Trophoblast cell (in vitro differentiated cells and primary cell): Measurements from ENCODE around the gene CNPY1. TPM values are rescaled to one million over a fixed set of nuclear protein-coding genes. Genes with fewer than 3 reads are reported as not detected.
"Not testable (repeated sequence)": the region's sequence is repeated elsewhere in the genome, so short reads cannot be mapped to it uniquely, and the experiment has no call there.

Experiments
- DNase-seq, 2 donors: peaks; one replicate each; pipeline ENCODE4 v3.0.0-alpha.2; 2016
- H2AFZ ChIP-seq: 2 replicates; pipeline ENCODE4 v1.6.1; 2013; ENCODE audit warnings: low read length, moderate library complexity, mild to moderate bottlenecking; ENCODE audit not compliant: insufficient read depth, poor library complexity
- H2AK5ac ChIP-seq: 2 replicates; pipeline ENCODE4 v1.6.1; 2013; ENCODE audit warnings: mild to moderate bottlenecking, low read length
- H2BK120ac ChIP-seq: 2 replicates; pipeline ENCODE4 v1.6.1; 2013; ENCODE audit warnings: low read length, mild to moderate bottlenecking, moderate library complexity; ENCODE audit not compliant: insufficient read depth, poor library complexity
- H2BK12ac ChIP-seq: 2 replicates; pipeline ENCODE4 v1.6.1; 2013; ENCODE audit warnings: mild to moderate bottlenecking, low read length, moderate library complexity
- H2BK5ac ChIP-seq: 2 replicates; pipeline ENCODE4 v1.6.1; 2013; ENCODE audit warnings: low read length, low read depth, moderate library complexity, mild to moderate bottlenecking; ENCODE audit not compliant: poor library complexity
- H3K14ac ChIP-seq: 2 replicates; pipeline ENCODE4 v1.6.1; 2013; ENCODE audit warnings: mild to moderate bottlenecking, low read length
- H3K18ac ChIP-seq: 2 replicates; pipeline ENCODE4 v1.6.1; 2013; ENCODE audit warnings: mild to moderate bottlenecking, low read length
- H3K23ac ChIP-seq: 2 replicates; pipeline ENCODE4 v1.6.1; 2013; ENCODE audit warnings: low read length
- H3K27ac ChIP-seq: 2 replicates; pipeline ENCODE4 v1.5.1; 2013; ENCODE audit warnings: low read depth, mild to moderate bottlenecking, inconsistent platforms, low read length, moderate library complexity
- H3K27me3 ChIP-seq: 2 replicates; pipeline ENCODE4 v1.6.1; 2013; ENCODE audit warnings: inconsistent platforms, mild to moderate bottlenecking, low read length, moderate library complexity; ENCODE audit not compliant: insufficient read depth
- H3K36me3 ChIP-seq, 2 experiments: 1 replicate in 1 of 2; 2 replicates in 1 of 2; pipeline ENCODE4 v1.6.1; 2013; ENCODE audit warnings: low read length in 2 of 2, mild to moderate bottlenecking in 2 of 2, moderate library complexity in 1 of 2; ENCODE audit not compliant: insufficient read depth in 2 of 2, control insufficient read depth in 1 of 2
- H3K4ac ChIP-seq: 2 replicates; pipeline ENCODE4 v1.6.1; 2013; ENCODE audit warnings: low read depth, mild to moderate bottlenecking, low read length, moderate library complexity
- H3K4me1 ChIP-seq, 2 experiments: 1 replicate in 1 of 2; 2 replicates in 1 of 2; pipeline ENCODE4 v1.6.1; 2013; ENCODE audit warnings: low read length in 2 of 2, mild to moderate bottlenecking in 2 of 2, moderate library complexity in 1 of 2; ENCODE audit not compliant: insufficient read depth in 2 of 2, control insufficient read depth in 1 of 2
- H3K4me2 ChIP-seq: 2 replicates; pipeline ENCODE4 v1.6.1; 2013; ENCODE audit warnings: inconsistent platforms, mild to moderate bottlenecking, low read length, moderate library complexity
- H3K4me3 ChIP-seq: 2 replicates; pipeline ENCODE4 v1.5.1; 2013; ENCODE audit warnings: mild to moderate bottlenecking, low read depth, low read length, inconsistent platforms
- H3K79me1 ChIP-seq: one replicate; pipeline ENCODE4 v1.6.1; 2013; ENCODE audit warnings: low read length
- H3K79me2 ChIP-seq: 2 replicates; pipeline ENCODE4 v1.6.1; 2013; ENCODE audit warnings: low read length, mild to moderate bottlenecking; ENCODE audit not compliant: control insufficient read depth, insufficient read depth, poor library complexity
- H3K9ac ChIP-seq: 2 replicates; pipeline ENCODE4 v1.6.1; 2013; ENCODE audit warnings: mild to moderate bottlenecking, low read length
- H3K9me3 ChIP-seq: 2 replicates; pipeline ENCODE4 v1.6.1; 2013; ENCODE audit warnings: low read depth, mild to moderate bottlenecking, control low read depth, inconsistent platforms, low read length; ENCODE audit not compliant: insufficient read depth
- H4K12ac ChIP-seq: 2 replicates; pipeline ENCODE4 v1.6.1; 2013; ENCODE audit warnings: low read depth, mild to moderate bottlenecking, low read length, moderate library complexity
- H4K8ac ChIP-seq: 2 replicates; pipeline ENCODE4 v1.6.1; 2013; ENCODE audit warnings: low read depth, mild to moderate bottlenecking, low read length, moderate library complexity
- H4K91ac ChIP-seq: one replicate; pipeline ENCODE4 v1.6.1; 2013; ENCODE audit warnings: low read depth, mild to moderate bottlenecking, low read length, moderate library complexity
- WGBS: extraction: QIAGEN DNeasy Blood & Tissue Kit; methylation state at CpG from one replicate; pipeline ENCODE4 v1.1.7; 2013; ENCODE audit warnings: missing lambda C conversion rate; ENCODE audit not compliant: insufficient read length, insufficient coverage; ENCODE audit errors: extremely low coverage; 5-methylcytosine and 5-hydroxymethylcytosine counted together
- polyA plus RNA-seq: library from polyadenylated mRNA; stranded (reverse); fragments of 200-250 nt; gene quantifications from 2 replicates; pipeline ENCODE4 v1.2.3, GENCODE V29; 2013

CNPY1 gene
- not detected in 2 replicates for polyA plus RNA-seq

DNA sequence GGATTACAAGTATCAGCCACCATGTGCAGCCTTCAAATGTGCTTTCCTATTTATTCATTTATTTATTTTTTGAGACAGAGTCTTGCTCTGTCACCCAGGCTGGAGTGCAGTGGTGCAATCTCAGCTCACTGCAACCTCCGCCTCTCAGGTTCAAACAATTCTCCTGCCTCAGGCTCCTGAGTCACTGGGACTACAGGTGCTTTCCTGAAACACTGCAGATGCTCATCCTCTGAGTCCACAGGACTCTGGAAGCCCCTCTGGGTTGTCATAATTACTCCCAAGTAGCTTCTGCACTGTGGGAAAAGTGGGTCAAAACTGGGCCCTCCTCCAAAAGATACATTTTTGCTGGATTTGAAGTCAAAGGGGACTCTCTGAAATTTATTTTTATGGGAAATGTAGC, at the start of gene CNPY1:
Gene CNPY1 (minus strand): TSS at position 111 of the 400 bp plus-strand sequence. CDS start 630 bp downstream, outside the sequence.
- not testable (repeated sequence) for H2AFZ ChIP-seq, H3K14ac ChIP-seq, H3K4me3 ChIP-seq, H2AK5ac ChIP-seq, H3K27ac ChIP-seq, H2BK12ac ChIP-seq, H4K12ac ChIP-seq, H3K18ac ChIP-seq, H3K79me1 ChIP-seq, H3K9ac ChIP-seq, H4K91ac ChIP-seq, H3K79me2 ChIP-seq, H3K4me2 ChIP-seq, H2BK5ac ChIP-seq, H3K4ac ChIP-seq, H3K23ac ChIP-seq, H3K27me3 ChIP-seq, DNase-seq, H2BK120ac ChIP-seq, H3K4me1 ChIP-seq, H3K36me3 ChIP-seq, H4K8ac ChIP-seq, H3K9me3 ChIP-seq
- WGBS = no CpG with 5 or more reads among the region's 1 CpG

DNA sequence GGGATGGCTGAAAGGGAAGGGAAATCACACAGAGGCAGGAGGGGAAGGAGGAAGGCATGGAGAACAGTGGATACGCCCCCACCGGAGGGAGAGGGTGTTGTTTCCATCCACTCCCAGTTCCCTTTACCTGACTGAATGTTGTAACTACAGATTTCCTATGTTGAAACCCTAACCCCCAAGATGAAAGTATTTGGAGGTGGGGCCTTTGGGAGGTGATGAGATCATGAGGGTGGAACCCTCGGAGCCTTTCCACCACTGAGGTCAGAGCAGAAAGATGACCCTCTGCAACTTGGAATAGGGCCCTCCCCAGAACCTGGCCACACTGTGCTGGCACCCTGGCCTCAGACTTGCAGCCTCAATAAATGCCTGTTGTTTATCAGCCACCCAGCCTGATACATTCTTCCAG, 48.6 kb upstream of the CNPY1 start:
- WGBS = no CpG with 5 or more reads among the region's 3 CpGs
- H4K91ac ChIP-seq = no peak overlapping the region

DNA sequence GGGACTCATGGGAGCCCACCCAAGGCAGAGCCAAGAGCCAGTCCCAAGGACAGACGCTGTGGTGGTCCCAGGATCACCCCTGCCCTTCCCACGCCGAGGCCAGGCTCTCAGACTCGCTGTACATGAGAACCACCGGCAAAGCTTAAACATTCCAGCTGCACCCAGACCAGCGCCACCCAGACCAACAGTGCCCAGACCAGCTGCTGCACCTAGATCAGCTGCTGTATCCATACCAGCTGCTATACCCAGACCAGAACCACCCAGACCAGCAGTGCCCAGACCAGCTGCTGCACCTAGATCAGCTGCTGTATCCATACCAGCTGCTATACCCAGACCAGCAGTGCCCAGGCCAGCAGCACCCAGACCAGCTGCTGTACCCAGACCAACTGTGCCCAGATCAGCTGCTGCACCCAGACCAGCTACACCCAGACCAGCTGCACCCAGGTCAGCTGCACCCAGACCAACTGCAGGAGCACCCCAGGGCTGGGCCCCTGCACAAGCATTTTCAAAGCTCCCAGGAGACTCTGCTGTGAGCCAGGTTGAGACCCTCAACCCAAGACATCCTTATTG, 47.9 kb upstream of the CNPY1 start:
- H3K14ac ChIP-seq = no peak overlapping the region
- no peak overlapping the region for H3K9ac ChIP-seq
- H4K8ac ChIP-seq = no peak overlapping the region

More for the DNA sequence above, 48.6 kb upstream of the CNPY1 start:
- Histone ChIP-seq H3K9me3 (peaks cover 1% of the 10 kb centered on the region), H3K18ac (no peak overlapping the region), H4K12ac (no peak overlapping the region), H3K79me1 (no peaks in the 10 kb centered on the region), H3K27ac (no peak overlapping the region), H3K23ac (no peak overlapping the region), H2BK12ac (no peak overlapping the region), H3K4me3 (no peak overlapping the region), H3K14ac (no peak overlapping the region), H3K79me2 (no peaks in the 10 kb centered on the region), H2AFZ (no peak overlapping the region), H3K36me3 (no peaks in the 10 kb centered on the region), H2BK120ac (no peak overlapping the region), H2AK5ac (no peak overlapping the region), H3K9ac (no peak overlapping the region), H4K8ac (no peak overlapping the region), H3K4me2 (no peak overlapping the region), H2BK5ac (no peak overlapping the region), H3K4ac (no peak overlapping the region), H3K27me3 (no peaks in the 10 kb centered on the region), H3K4me1 (peaks cover 0 to 6% of the 10 kb centered on the region in 2 experiments)
- DNase-seq = no peak

DNA sequence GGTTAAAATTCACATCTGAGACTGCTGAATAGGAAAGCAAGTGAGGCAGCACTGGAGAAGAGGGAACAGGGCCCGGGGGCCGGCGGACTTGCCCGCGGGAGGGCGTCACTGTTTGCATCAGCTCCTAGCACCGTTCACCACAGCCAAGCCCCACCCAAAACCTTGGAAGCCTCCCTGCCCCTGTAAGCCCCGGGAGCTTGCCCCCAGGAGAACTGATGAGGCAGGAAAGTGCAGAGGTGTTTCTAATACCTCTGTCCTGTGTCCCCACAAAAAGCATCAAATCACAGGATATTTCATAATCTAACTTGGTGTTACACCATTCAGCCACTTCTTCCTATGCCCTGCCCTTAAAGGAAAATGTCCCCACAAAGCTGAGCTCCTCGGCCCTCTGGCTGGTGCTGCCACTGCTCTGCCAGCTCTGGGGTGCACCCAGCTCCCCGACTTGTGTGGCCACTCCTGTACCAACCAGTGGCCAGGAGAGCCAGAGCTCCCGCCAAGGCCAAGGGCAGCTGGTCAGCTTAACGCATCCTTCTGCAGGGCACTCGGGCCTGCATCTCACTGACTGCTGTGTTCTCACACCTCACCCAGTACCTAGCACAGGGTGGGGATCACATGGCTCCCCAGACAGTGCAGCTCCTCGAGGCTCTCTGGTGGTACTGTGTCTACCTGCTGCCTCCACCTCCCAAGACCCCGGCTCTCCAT, 47.3 kb upstream of the CNPY1 start:
- Histone ChIP-seq H2BK12ac (no peak overlapping the region), H3K4me1 (peaks cover 0 to 6% of the 10 kb centered on the region in 2 experiments), H3K4me2 (no peak overlapping the region), H2AFZ (no peak overlapping the region), H3K27me3 (no peaks in the 10 kb centered on the region), H3K4me3 (no peak overlapping the region), H4K12ac (no peak overlapping the region), H3K79me1 (no peaks in the 10 kb centered on the region), H2BK120ac (no peak overlapping the region), H3K27ac (no peak overlapping the region), H3K14ac (no peak overlapping the region), H3K79me2 (no peaks in the 10 kb centered on the region), H2AK5ac (no peak overlapping the region), H4K8ac (no peak overlapping the region), H3K9ac (no peak overlapping the region), H4K91ac (no peak overlapping the region), H3K18ac (no peak overlapping the region), H2BK5ac (no peak overlapping the region), H3K9me3 (peaks cover 1% of the 10 kb centered on the region), H3K4ac (no peak overlapping the region), H3K23ac (no peak overlapping the region), H3K36me3 (no peaks in the 10 kb centered on the region)
- DNase-seq = no peak
- WGBS = no CpG with 5 or more reads among the region's 15 CpGs

More for the DNA sequence above, 47.9 kb upstream of the CNPY1 start:
- Histone ChIP-seq H2BK120ac (no peak overlapping the region), H3K18ac (no peak overlapping the region), H3K23ac (no peak overlapping the region), H3K79me2 (no peaks in the 10 kb centered on the region), H4K91ac (no peak overlapping the region), H2BK5ac (no peak overlapping the region), H3K9me3 (peaks cover 1% of the 10 kb centered on the region), H3K27me3 (no peaks in the 10 kb centered on the region), H3K79me1 (no peaks in the 10 kb centered on the region), H2AK5ac (no peak overlapping the region), H3K4me1 (peaks cover 0 to 6% of the 10 kb centered on the region in 2 experiments), H3K36me3 (no peaks in the 10 kb centered on the region), H2AFZ (no peak overlapping the region), H3K27ac (no peak overlapping the region), H3K4ac (no peak overlapping the region), H3K4me3 (no peak overlapping the region), H3K4me2 (no peak overlapping the region), H4K12ac (no peak overlapping the region), H2BK12ac (no peak overlapping the region)
- WGBS = no CpG with 5 or more reads among the region's 6 CpGs
- DNase-seq = no peak
